Measurements from ENCODE around the gene GABBR1. TPM values are rescaled to one million over a fixed set of nuclear protein-coding genes. Genes with fewer than 3 reads are reported as not detected.

GABBR1 gene
- polyA plus RNA-seq, 1 donor (not counting 4 experiments of a cell fraction or from before 2014, with no cell fraction given), result 18.9 TPM

DNA sequence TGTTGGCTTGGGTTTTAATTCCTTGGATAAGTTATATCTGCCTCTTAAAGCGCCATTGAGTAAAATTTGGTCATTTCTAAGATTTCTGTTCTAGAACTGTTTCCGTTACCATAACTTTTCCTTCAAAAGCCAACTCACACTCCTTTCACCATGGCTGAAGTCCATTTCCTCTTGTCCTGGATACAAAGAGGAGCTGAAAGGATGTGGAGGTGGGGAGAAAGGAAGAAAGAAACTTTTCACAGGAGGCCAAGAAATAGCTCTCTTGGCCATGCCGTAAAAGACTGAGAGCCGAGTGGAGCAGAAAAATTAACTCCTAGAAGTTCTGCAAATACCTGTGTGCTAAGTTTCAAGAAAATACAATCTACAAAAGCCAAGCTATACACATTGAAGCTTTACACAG is 21.6 kb downstream of the GABBR1 start:
- Histone ChIP-seq H3K4me3 (ENCODE audit: control insufficient read depth in 2 of 3, extremely low read depth in 1 of 3, insufficient read depth in 2 of 3, low read depth in 1 of 3, low read length in 3 of 3) (no peak overlapping the region), H2AFZ (ENCODE audit: control insufficient read depth, low read length) (no peak overlapping the region), H3K9me1 (ENCODE audit: control insufficient read depth, extremely low read depth, insufficient read depth, low read length) (no peaks in the 10 kb centered on the region), H4K20me1 (ENCODE audit: control insufficient read depth, extremely low read depth, insufficient read depth, low read length) (no peaks in the 10 kb centered on the region), H3K9ac (ENCODE audit: control insufficient read depth, extremely low read depth, insufficient read depth, low read length) (no peak overlapping the region), H3K79me2 (ENCODE audit: control insufficient read depth, insufficient read depth, low read length) (no peaks in the 10 kb centered on the region), H3K4me1 (ENCODE audit: control insufficient read depth, extremely low read depth, insufficient read depth, low read length) (no peaks in the 10 kb centered on the region), H3K27ac (ENCODE audit: control insufficient read depth, insufficient read depth, low read length) (no peak overlapping the region), H3K4me2 (ENCODE audit: control insufficient read depth, extremely low read depth, insufficient read depth, low read depth, low read length) (no peak overlapping the region), H3K27me3 (ENCODE audit: control insufficient read depth, extremely low read depth, insufficient read depth, low read length) (no peaks in the 10 kb centered on the region), H3K36me3 (ENCODE audit: control insufficient read depth in 2 of 2, extremely low read depth in 1 of 2, insufficient read depth in 2 of 2, low read length in 2 of 2) (peaks cover 26 to 33% of the 10 kb centered on the region in 2 experiments), H3K9me3 (ENCODE audit: control insufficient read depth, low read depth, low read length) (no peaks in the 10 kb centered on the region)
- dilution Hi-C loops (cut with MboI; ENCODE audit: extremely low pct_ligation_motif_present, low sequenced_read_pairs), result no loop called here
- TF ChIP-seq EZH2 (IDR thresholded peaks at IDR 0.05; ENCODE audit: low read length), result no peak
- TF ChIP-seq, protein P1, sequence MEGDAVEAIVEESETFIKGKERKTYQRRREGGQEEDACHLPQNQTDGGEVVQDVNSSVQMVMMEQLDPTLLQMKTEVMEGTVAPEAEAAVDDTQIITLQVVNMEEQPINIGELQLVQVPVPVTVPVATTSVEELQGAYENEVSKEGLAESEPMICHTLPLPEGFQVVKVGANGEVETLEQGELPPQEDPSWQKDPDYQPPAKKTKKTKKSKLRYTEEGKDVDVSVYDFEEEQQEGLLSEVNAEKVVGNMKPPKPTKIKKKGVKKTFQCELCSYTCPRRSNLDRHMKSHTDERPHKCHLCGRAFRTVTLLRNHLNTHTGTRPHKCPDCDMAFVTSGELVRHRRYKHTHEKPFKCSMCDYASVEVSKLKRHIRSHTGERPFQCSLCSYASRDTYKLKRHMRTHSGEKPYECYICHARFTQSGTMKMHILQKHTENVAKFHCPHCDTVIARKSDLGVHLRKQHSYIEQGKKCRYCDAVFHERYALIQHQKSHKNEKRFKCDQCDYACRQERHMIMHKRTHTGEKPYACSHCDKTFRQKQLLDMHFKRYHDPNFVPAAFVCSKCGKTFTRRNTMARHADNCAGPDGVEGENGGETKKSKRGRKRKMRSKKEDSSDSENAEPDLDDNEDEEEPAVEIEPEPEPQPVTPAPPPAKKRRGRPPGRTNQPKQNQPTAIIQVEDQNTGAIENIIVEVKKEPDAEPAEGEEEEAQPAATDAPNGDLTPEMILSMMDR (optimal IDR thresholded peaks at IDR 0.05 in 1 of 3, IDR thresholded peaks at IDR 0.05 in 1 of 3, conservative IDR thresholded peaks at IDR 0.05 in 1 of 3; ENCODE audit: extremely low read depth in 1 of 3, insufficient read depth in 2 of 3, low read length in 3 of 3), result no peak
- FAIRE-seq, result no peak
- no peak for DNase-seq (ENCODE audit: low read depth, low spot score)

DNA sequence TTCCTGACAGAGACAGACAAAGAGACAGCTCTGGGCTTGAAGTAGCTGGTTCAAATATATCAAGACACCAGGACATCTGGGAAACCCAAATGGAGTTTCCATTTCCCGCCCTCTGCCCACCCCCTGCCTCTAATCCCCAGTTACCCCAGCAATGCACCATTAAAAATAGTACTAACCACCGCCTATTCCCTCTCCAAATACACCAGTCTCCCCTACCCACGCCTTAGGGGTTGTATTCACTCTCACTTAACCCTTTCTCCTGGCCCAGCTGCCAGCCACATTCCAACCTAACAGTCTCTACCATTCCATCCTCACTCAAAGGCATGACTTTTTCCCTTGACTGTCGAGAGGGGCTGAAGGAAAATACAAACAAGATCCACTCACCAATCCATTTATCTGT is 22.4 kb downstream of the GABBR1 start:
- H3K9me3 ChIP-seq (ENCODE audit: control insufficient read depth, low read depth, low read length), result no peaks in the 10 kb centered on the region
- DNase-seq (ENCODE audit: low read depth, low spot score) (no peak), FAIRE-seq (no peak)
- dilution Hi-C loops (cut with MboI; ENCODE audit: extremely low pct_ligation_motif_present, low sequenced_read_pairs), result no loop called here
- H3K9me1 ChIP-seq (ENCODE audit: control insufficient read depth, extremely low read depth, insufficient read depth, low read length), result no peaks in the 10 kb centered on the region
- TF ChIP-seq, protein P1 (optimal IDR thresholded peaks at IDR 0.05 in 1 of 3, IDR thresholded peaks at IDR 0.05 in 1 of 3, conservative IDR thresholded peaks at IDR 0.05 in 1 of 3; ENCODE audit: extremely low read depth in 1 of 3, insufficient read depth in 2 of 3, low read length in 3 of 3), result no peak
- TF ChIP-seq EZH2 (IDR thresholded peaks at IDR 0.05; ENCODE audit: low read length), result no peak
- H2AFZ ChIP-seq (ENCODE audit: control insufficient read depth, low read length), result no peak overlapping the region
- no peaks in the 10 kb centered on the region for H3K27me3 ChIP-seq (ENCODE audit: control insufficient read depth, extremely low read depth, insufficient read depth, low read length)
- no peak overlapping the region for H3K27ac ChIP-seq (ENCODE audit: control insufficient read depth, insufficient read depth, low read length)
- H3K4me1 ChIP-seq (ENCODE audit: control insufficient read depth, extremely low read depth, insufficient read depth, low read length), result no peaks in the 10 kb centered on the region
- H3K9ac ChIP-seq (ENCODE audit: control insufficient read depth, extremely low read depth, insufficient read depth, low read length), result no peak overlapping the region
- no peak overlapping the region for H3K4me3 ChIP-seq (ENCODE audit: control insufficient read depth in 2 of 3, extremely low read depth in 1 of 3, insufficient read depth in 2 of 3, low read depth in 1 of 3, low read length in 3 of 3)
- H4K20me1 ChIP-seq (ENCODE audit: control insufficient read depth, extremely low read depth, insufficient read depth, low read length), result no peaks in the 10 kb centered on the region
- no peak overlapping the region for H3K4me2 ChIP-seq (ENCODE audit: control insufficient read depth, extremely low read depth, insufficient read depth, low read depth, low read length)
- H3K79me2 ChIP-seq (ENCODE audit: control insufficient read depth, insufficient read depth, low read length), result no peaks in the 10 kb centered on the region
- peaks cover 31 to 42% of the 10 kb centered on the region in 2 experiments for H3K36me3 ChIP-seq (ENCODE audit: control insufficient read depth in 2 of 2, extremely low read depth in 1 of 2, insufficient read depth in 2 of 2, low read length in 2 of 2)

All from keratinocyte (primary cell).